AG04449 (cell line): ENCODE measurements around the gene CFAP74.

Experiments
- CTCF ChIA-PET: fragments of 350-600 bp; formaldehyde crosslinking; extraction: SDS; loops from one replicate; lab custom pipeline; 2021; ENCODE audit warnings: antibody characterized with exemption; lab: Yijun Ruan, JAX
- POLR2A ChIA-PET: fragments of 400-600, 350-600 bp; formaldehyde crosslinking; extraction: SDS; loops from one replicate; lab custom pipeline; 2020; ENCODE audit warnings: antibody characterized with exemption, inconsistent platforms; lab: Yijun Ruan, JAX
- DNase-seq: peaks from one replicate; pipeline ENCODE4 v3.0.0-alpha.2; 2010; ENCODE audit warnings: low read depth, low spot score
- H3K4me3 ChIP-seq: 2 replicates; pipeline ENCODE4 v1.5.1; 2011; ENCODE audit warnings: low read depth, mild to moderate bottlenecking, control low read depth, low read length
- TF ChIP-seq, protein P1 (sequence below): IDR thresholded peaks from one replicate; pipeline ENCODE4 v1.5.1; 2011; ENCODE audit warnings: mild to moderate bottlenecking, moderate library complexity, low read length, control low read depth, inconsistent platforms; ENCODE audit not compliant: insufficient read depth; ENCODE audit errors: missing control alignments

CFAP74 gene

DNA sequence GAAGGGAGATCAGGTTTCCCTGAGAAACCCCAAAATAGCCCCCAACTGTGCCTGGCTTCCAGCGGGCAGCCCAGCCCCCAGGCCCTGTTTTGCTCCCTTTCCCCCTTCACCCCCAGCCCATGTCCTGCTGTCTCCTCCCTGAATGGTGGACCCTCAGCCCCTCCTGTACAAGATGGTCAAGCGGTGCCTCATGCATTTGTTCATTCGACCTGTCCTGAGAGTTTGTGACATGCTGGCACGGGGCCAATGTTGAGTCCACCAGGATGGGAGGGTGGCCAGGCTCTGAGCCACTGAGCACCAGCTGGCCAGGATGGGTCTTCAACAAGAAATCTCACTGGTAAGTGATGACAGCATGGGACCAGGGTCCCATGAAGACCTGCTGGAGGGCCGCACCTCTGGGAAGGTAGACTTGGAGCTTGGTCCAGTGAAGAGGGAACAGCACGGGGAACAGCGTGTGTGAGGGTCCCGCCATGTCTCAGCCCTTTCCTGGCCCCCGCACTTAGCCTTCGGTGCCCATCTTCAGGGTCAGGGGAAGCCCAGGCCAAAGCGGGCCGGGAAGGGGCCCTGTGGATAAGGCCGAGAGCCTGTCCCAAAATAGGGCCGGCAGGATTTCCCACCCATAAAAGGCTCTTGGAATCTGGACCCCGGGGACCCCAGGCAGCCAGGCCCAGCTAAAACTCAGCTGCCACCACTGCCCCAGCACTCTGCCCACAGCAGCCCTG, 88.5 kb downstream of the CFAP74 start, which contains the start of gene CALML6:
Gene CALML6, plus strand, starts transcription at position 290 of the 722 bp plus-strand sequence. Its CDS starts 21 bp downstream, at position 311.
- TF ChIP-seq, protein P1, sequence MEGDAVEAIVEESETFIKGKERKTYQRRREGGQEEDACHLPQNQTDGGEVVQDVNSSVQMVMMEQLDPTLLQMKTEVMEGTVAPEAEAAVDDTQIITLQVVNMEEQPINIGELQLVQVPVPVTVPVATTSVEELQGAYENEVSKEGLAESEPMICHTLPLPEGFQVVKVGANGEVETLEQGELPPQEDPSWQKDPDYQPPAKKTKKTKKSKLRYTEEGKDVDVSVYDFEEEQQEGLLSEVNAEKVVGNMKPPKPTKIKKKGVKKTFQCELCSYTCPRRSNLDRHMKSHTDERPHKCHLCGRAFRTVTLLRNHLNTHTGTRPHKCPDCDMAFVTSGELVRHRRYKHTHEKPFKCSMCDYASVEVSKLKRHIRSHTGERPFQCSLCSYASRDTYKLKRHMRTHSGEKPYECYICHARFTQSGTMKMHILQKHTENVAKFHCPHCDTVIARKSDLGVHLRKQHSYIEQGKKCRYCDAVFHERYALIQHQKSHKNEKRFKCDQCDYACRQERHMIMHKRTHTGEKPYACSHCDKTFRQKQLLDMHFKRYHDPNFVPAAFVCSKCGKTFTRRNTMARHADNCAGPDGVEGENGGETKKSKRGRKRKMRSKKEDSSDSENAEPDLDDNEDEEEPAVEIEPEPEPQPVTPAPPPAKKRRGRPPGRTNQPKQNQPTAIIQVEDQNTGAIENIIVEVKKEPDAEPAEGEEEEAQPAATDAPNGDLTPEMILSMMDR = no peak
- ChIA-PET POLR2A (interaction anchor here (0.6 kb wide), 1 partner anchor 149 kb away, joined by 3 read pairs; no protein-coding TSS in a partner anchor), CTCF (interaction anchor here (1.4 to 4.4 kb wide), 2 partner anchors 130 to 259 kb away, joined by 3 to 13 read pairs; no protein-coding TSS in a partner anchor)
- DNase-seq = no peak
- H3K4me3 ChIP-seq = no peak within 1 kb of the TSS

DNA sequence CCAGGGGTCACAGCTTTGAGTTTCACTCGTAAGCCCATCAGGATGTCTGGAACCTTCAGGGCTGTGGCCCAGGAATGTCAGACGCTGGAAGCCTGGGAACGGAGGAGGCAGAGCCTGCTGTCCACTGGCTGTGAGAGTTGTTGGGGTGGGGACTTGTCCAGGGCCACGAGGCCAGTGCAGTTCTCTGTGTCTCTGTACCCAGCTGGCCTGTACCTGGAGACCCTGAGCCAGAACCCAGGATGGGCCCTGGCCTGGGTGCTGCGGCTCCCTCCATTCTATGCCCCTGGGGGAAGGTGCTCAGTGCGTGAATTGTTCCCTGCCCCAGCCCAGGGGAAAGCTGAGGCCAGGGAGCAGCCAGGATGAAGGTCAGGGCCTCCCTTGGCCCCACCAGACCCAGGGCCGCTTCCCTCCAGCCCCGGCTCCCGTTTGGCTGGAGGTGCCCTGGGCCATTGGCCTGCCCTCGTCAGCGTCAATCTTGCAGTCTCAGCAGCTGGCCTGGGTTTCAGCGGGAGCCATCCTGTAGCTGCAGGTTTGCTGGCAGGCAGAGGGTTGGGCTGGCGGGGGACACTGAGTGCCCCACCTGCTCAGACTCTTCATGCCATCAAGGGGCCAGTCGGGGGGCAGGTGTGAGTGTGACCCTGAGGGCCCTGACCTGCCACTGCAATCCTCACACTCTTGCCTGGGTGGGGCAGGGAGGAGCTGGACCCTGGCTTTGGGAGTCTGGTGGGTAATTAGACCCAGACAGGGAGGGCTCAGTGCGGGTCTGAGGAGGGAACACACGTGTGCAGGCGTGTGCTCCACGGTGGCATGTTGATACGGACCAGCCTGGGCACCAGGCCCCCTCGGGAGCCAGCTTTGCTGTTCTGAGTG, 89.2 kb downstream of the CFAP74 start:
- ChIA-PET CTCF (interaction anchor here (1.4 to 4.4 kb wide), 2 partner anchors 131 to 260 kb away, joined by 3 to 13 read pairs; no protein-coding TSS in a partner anchor), POLR2A (no interaction called here)
- no peak for DNase-seq
- TF ChIP-seq, protein P1 = no peak
- H3K4me3 ChIP-seq = no peak overlapping the region

DNA sequence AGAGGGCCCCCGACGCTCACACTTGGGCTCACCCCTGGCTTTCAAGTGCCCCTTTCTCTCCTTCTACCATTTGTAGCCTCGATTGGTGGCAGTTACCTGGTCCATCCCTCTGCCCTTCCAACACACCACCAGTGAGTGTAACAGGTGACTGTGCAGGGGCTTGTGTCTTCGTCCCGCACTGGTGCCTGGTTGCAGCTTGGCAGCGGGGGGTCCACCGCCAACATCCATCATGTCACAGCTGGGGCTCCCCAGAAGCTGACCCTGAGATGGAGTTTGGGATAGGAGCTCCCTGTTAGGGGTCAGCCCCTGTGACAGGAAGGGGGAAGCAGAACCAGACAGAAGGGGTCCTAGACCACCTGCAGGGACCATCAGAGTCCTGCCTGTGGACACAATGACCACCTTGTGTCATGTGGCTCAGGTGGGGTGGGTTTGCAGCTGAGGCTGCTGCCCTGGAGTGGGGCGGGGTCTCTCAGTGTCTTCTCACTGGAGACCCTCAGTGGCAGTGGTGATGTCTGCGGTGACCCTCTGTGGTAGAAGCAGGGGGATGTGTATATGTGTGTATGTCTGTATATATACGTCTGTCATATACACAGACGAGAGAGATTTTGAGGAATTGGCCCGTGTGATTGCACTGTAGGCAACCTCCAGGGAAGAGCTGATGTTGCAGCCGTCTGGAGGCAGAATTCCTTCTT, 92.1 kb downstream of the CFAP74 start:
- H3K4me3 ChIP-seq = no peak overlapping the region
- ChIA-PET CTCF (interaction anchor here (0.8 kb wide), 2 partner anchors 49 to 133 kb away, joined by 3 read pairs; no protein-coding TSS in a partner anchor), POLR2A (no interaction called here)
- DNase-seq = no peak
- TF ChIP-seq, protein P1 = no peak

DNA sequence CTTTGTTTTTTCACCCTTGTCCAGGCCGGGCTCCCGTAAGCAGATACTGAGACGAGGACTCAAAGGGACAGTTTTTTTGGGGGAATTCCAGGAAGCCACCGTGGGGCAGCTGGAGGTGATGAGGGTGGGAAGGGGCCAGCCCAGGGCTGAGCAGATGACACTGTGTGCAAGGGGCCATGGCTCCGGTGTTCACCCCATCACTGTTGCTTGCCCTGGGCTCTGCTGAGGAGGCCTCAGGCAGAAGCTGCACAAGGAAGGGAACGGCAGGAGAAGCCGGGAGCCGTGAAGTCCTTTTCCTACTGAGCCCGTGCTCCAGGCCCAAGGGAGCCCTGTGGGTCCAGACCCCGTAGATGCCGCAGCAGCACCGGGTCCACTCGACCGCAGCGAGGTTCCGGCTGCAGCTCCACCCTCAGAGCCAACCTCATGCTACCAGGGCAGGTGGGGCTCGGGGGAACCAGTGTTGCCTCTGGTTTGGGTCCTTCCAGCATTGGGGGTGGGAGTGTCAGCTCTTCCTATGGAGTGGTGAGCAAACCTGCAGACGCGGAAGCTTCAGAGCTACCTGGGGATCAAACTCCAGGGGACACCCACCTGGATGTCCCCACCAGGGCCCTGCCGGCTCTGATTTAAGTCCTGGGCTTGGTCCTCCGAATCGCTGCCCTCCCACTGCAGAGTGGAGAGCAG, 92.8 kb downstream of the CFAP74 start:
- TF ChIP-seq, protein P1 = no peak
- CTCF ChIA-PET = interaction anchor here (0.8 kb wide), 2 partner anchors 50 to 134 kb away, joined by 3 read pairs; no protein-coding TSS in a partner anchor
- POLR2A ChIA-PET = no interaction called here
- no peak overlapping the region for H3K4me3 ChIP-seq
- DNase-seq = no peak

DNA sequence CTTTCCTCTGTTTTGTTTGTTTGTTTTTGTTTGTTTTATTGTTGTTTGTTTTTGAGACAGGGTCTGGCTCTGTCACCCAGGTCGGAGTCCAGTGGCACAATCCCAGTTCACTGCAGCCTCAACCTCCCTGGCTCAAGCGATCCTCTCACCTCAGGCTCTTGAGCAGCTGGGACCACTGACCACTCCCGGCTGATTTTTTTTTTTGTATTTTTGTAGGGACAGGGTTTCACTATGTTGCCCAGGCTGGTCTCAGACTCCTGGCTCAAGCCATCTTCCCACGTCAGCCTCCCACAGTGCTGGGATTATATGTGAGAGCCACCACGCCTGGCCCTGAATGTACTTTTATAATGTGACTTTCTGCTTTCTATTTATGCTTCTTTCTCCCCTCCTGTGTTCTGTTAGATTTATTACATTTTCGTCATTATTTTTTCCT, 93.5 kb downstream of the CFAP74 start:
- no peak for DNase-seq
- H3K4me3 ChIP-seq = peak overlapping the region; percentile 57
- POLR2A ChIA-PET = interaction anchor here (1.5 kb wide), 1 partner anchor 18 kb away, joined by 4 read pairs; no protein-coding TSS in a partner anchor
- CTCF ChIA-PET = interaction anchor here (1.4 to 5.1 kb wide), 5 partner anchors 13 to 135 kb away, joined by 4 to 75 read pairs (median 9); no protein-coding TSS in a partner anchor
- TF ChIP-seq, protein P1 = no peak
